ENCODE measurements around the gene TBX5.

GRCh38 chr12:114316076-114316475, 89.9 kb downstream of the TBX5 start:
- TF ChIP-seq RAD21 (CRISPR knock-in tag; conservative IDR thresholded peaks at IDR 0.05 in 1 of 2, IDR thresholded peaks at IDR 0.05 in 1 of 2) (no peak), PHF8 (IDR thresholded peaks at IDR 0.05; ENCODE audit: borderline replicate concordance, low read length) (no peak), CTCF (IDR thresholded peaks at IDR 0.05 in 2 of 3, conservative IDR thresholded peaks at IDR 0.05 in 1 of 3; ENCODE audit: insufficient read depth in 2 of 3, low read depth in 1 of 3, low read length in 3 of 3) (no peak), YBX1 (IDR thresholded peaks at IDR 0.05) (no peak), L3MBTL2 (IDR thresholded peaks at IDR 0.05) (no peak), TAF1 (IDR thresholded peaks at IDR 0.05; ENCODE audit: control insufficient read depth, extremely low read depth, insufficient read depth, low read length, severe bottlenecking) (no peak)
- TF ChIP-seq, protein P1, sequence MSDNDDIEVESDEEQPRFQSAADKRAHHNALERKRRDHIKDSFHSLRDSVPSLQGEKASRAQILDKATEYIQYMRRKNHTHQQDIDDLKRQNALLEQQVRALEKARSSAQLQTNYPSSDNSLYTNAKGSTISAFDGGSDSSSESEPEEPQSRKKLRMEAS (CRISPR knock-in tag; IDR thresholded peaks at IDR 0.05), result no peak
